Measurements from ENCODE around the gene ITGA3.

DNA sequence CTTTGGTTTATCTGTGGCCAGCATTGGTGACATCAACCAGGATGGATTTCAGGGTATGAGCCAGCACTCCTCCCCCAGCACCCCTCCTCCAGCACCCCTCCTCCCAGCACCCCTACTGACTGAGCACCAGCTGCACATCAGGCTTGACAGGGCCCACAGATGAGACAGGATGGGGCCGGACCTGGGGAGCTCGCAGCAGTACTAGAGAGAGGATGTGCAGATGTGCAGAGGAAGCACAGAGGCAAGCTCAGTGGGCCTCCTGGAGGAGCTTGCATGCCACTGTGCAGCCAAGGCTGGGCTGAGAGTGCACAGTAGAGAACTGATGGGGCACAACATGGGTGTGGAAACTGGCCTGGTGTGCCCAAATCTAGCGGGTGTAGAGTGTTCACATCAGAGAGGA, 16.2 kb downstream of the ITGA3 start:
- TF ChIP-seq CTCF (IDR thresholded peaks at IDR 0.05) (no peak), POLR2A (IDR thresholded peaks at IDR 0.05) (no peak)

All from upper lobe of left lung (tissue), 4 donors.